PC-3 (cell line): ENCODE data around the gene ZNF574.

Experiments used
- CTCF ChIP-seq: fragments of 300-600 bp; sonication (generic); conservative IDR thresholded peaks from 2 replicates; pipeline ENCODE4 v1.5.1; 2017; ENCODE audit warnings: antibody characterized with exemption, low read depth, mild to moderate bottlenecking, low read length
- EZH2phosphoT487 ChIP-seq: fragments of 300-600 bp; sonication (generic); IDR thresholded peaks from 2 replicates; pipeline ENCODE4 v1.6.1; 2018; ENCODE audit warnings: mild to moderate bottlenecking, antibody characterized with exemption, low read length, borderline replicate concordance

- TF ChIP-seq CTCF, result no peak
- TF ChIP-seq EZH2phosphoT487, result no peak
Measured at GRCh38 chr19:42067315-42067888, 8.6 kb upstream of the ZNF574 start.
